Activated CD4-positive, alpha-beta memory T cell treated with anti-CD3 and anti-CD28 coated beads for 36 hours (primary cell): Measurements from ENCODE around the gene ZNF74. TPM values are rescaled to one million over a fixed set of nuclear protein-coding genes. Genes with fewer than 3 reads are reported as not detected.

Source experiments
- CTCF ChIA-PET: fragments of 350-600 bp; sonication (Branson Sonifier 250); formaldehyde crosslinking; loops from one replicate; lab custom pipeline; 2021; ENCODE audit warnings: antibody characterized with exemption, inconsistent platforms; lab: Charles Lee
- POLR2A ChIA-PET: fragments of 350-600 bp; sonication (Branson Sonifier 250); formaldehyde crosslinking; loops from one replicate; lab custom pipeline; 2021; ENCODE audit warnings: antibody characterized with exemption; lab: Charles Lee
- DNase-seq: peaks from one replicate; pipeline ENCODE4 v3.0.0-alpha.2; 2020
- H3K27ac Mint-ChIP-seq: one replicate; pipeline ENCODE4 v1.8.0; 2021; ENCODE audit warnings: mixed read lengths
- H3K27me3 Mint-ChIP-seq: one replicate; pipeline ENCODE4 v1.8.0; 2021; ENCODE audit warnings: mixed read lengths
- H3K36me3 Mint-ChIP-seq: one replicate; pipeline ENCODE4 v1.8.0; 2021; ENCODE audit warnings: mixed read lengths
- H3K4me1 Mint-ChIP-seq: one replicate; pipeline ENCODE4 v1.8.0; 2021; ENCODE audit warnings: low read depth, mixed read lengths
- H3K4me3 Mint-ChIP-seq: one replicate; pipeline ENCODE4 v1.8.0; 2021; ENCODE audit warnings: mild to moderate bottlenecking, mixed read lengths
- H3K9me3 Mint-ChIP-seq: one replicate; pipeline ENCODE4 v1.8.0; 2021; ENCODE audit warnings: mixed read lengths
- intact Hi-C: fragments of 100-400 bp; cut with micrococcal nuclease; formaldehyde crosslinking; loops from one replicate; pipeline ENCODE4 v1.15.1; 2023
- total RNA-seq, 2 experiments: library from RNA; stranded (reverse); gene quantifications; one replicate each; pipeline ENCODE4 v1.2.3, GENCODE V29; 2021

Gene ZNF74
- total RNA-seq, 2 experiments from 2014 or later, result 6.8 to 9.0 TPM

DNA sequence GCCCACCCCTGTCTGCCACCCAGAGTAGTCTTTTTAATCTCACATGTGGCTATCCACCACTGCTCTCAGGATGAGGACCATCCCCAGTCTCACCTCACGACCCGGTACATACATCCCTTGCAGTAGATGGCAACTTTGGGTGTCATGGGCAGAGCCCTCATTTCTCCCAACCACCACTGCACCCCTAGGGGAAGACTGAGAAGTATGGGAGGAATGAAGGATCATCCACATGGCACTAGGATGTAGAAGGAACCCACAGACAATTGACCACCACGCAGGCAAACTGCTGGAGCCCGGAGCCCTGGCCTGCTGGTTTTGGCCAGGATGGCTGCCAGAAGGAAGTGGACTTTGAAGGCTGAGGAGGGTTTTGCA is 45.6 kb downstream of the ZNF74 start:
- ChIA-PET CTCF (interaction anchor here (0.9 kb wide), 1 partner anchor 21 kb away, joined by 3 read pairs; no protein-coding TSS in a partner anchor), POLR2A (no interaction called here)
- H3K27me3 Mint-ChIP-seq, result peaks cover 31% of the 10 kb centered on the region
- H3K4me3 Mint-ChIP-seq, result no peak overlapping the region
- intact Hi-C loops, result no loop called here
- H3K27ac Mint-ChIP-seq, result no peak overlapping the region
- peaks cover 14% of the 10 kb centered on the region for H3K4me1 Mint-ChIP-seq
- no peaks in the 10 kb centered on the region for H3K9me3 Mint-ChIP-seq
- H3K36me3 Mint-ChIP-seq, result peaks cover 4% of the 10 kb centered on the region
- DNase-seq, result no peak

DNA sequence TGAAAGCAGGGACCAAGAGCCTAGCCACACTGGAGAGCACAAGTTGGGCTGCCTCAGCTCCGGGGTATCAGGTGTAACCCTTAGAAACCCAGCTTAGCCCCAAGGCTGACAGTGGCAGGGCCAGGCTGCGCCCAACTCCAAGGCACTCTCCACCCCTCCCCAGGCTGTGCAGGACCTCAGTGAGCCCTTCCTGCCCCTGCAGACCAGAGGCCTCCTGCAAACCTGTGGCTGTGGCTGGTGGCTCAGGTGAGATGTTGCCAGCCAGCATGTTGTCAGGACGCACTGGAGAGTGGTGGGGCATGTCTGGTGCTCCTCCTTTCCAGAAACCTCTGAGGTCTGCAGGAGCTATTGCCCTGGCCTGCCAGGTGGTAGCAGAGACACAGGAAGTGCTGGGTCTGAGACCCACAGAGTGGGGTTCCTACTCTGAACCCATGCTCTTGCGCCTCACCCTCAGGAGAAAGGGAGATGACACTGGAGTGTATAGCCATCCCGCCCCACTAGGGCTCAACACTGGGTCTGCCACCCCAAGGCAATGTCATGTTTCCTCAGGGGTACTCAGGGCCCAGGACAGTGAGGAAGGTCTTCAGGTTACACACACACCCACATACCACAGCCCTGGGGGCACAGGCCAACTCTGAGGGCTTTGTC is 46.1 kb downstream of the ZNF74 start:
- intact Hi-C loops, result no loop called here
- Mint-ChIP-seq H3K4me1 (peaks cover 14% of the 10 kb centered on the region), H3K36me3 (peaks cover 4% of the 10 kb centered on the region), H3K9me3 (no peaks in the 10 kb centered on the region), H3K27ac (no peak overlapping the region), H3K27me3 (peaks cover 26% of the 10 kb centered on the region), H3K4me3 (no peak overlapping the region)
- ChIA-PET POLR2A (no interaction called here), CTCF (interaction anchor here (2.2 kb wide), 1 partner anchor 16 kb away, joined by 16 read pairs; no protein-coding TSS in a partner anchor)
- no peak for DNase-seq

DNA sequence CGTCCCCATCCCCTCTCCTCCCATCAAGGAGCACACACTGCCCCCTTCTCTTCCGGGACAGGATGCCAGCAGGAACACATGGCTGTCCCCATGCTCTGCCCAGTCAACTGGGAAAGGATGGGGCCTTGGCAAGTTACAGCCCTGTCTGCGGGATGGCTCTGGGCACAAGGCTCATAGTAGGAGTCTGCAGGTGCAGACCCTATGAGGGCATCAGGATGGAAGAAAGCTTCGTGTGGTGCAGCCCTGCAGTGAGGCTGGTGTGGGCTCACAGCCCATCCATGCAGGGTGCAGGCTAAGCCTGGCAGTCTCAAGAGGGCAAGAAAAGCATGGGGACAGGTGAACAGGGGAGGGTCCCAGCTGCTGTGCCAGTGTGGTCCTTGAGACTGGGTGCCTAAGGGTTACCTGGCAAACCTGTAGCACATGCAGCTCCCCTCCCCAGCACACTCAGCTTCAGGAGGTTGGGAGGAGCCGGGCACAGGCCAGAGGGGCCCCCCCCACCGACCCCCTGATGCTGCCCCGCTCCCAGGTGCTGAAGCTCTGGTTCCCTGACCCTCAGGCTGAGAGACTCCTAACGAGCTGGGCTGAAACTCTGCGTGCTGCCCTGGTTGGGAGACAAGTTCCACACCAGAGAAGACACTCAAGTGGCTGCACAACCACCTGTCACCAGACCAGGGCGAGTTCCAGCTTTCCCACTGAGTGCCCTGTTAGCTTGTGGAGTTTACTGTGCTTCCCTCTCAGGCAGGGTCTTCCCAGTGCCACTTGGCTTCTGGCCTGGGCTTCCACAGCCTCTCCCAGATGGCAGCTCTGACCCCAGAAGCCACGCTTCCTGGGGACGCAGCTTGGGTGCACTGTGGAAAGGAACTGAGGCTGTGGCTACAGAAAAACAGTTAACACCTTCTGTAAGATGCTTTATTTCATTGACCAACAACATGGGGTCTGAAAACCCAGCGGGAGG is 47.0 kb downstream of the ZNF74 start:
- ChIA-PET CTCF (interaction anchor here (2.2 kb wide), 1 partner anchor 15 kb away, joined by 16 read pairs; no protein-coding TSS in a partner anchor), POLR2A (no interaction called here)
- intact Hi-C loops, result no loop called here
- Mint-ChIP-seq H3K27me3 (peaks cover 18% of the 10 kb centered on the region), H3K36me3 (peaks cover 4% of the 10 kb centered on the region), H3K9me3 (no peaks in the 10 kb centered on the region), H3K4me1 (peaks cover 11% of the 10 kb centered on the region), H3K4me3 (no peak overlapping the region), H3K27ac (no peak overlapping the region)
- no peak for DNase-seq

DNA sequence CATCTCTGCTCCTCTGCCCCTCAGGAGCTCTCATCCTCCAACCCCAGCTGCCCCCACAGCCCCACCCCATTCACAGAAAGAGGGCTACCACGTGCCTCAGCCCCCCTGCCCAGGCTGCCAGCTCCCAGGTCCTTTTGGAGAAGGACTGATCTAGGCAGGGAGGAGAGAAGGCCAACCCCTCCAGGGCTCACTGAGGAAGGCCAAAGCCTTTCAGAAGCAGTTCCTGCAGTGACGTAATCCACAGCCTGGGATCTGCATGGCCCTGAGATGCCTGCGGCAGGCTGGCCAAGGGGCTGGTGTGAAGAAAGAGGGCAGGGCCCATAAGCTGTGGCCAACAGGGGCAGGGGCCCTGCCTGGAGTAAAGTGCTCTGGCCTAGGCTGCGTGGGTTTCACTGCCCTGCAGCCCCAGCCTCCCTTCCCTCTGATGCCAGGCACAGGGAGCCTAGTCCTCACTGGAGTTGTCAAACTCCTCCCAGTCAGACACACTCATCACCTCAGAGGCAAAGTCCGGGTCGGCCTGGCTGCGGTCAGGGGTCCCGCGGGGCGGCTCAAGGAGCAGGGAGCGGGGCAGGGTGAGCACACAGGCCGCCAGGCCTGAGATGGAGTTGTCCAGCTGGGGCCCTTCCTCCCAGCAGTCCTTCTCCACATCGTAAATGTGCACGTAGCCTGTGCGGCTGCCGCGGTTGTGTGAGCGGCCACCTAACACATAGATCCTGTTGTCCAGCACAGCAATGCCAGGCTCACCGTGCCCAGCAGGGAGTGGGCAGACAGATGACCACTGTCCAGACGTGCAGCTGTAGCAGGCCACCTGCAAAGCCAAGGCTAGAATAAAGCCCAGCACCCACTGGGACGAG is 47.9 kb downstream of the ZNF74 start:
- peaks cover 6% of the 10 kb centered on the region for H3K4me1 Mint-ChIP-seq
- H3K27me3 Mint-ChIP-seq, result peaks cover 13% of the 10 kb centered on the region
- no peaks in the 10 kb centered on the region for H3K9me3 Mint-ChIP-seq
- no peak overlapping the region for H3K4me3 Mint-ChIP-seq
- peaks cover 4% of the 10 kb centered on the region for H3K36me3 Mint-ChIP-seq
- ChIA-PET CTCF (interaction anchor here (2.2 kb wide), 1 partner anchor 15 kb away, joined by 16 read pairs; no protein-coding TSS in a partner anchor), POLR2A (no interaction called here)
- H3K27ac Mint-ChIP-seq, result no peak overlapping the region
- no peak for DNase-seq
- intact Hi-C loops, result no loop called here

DNA sequence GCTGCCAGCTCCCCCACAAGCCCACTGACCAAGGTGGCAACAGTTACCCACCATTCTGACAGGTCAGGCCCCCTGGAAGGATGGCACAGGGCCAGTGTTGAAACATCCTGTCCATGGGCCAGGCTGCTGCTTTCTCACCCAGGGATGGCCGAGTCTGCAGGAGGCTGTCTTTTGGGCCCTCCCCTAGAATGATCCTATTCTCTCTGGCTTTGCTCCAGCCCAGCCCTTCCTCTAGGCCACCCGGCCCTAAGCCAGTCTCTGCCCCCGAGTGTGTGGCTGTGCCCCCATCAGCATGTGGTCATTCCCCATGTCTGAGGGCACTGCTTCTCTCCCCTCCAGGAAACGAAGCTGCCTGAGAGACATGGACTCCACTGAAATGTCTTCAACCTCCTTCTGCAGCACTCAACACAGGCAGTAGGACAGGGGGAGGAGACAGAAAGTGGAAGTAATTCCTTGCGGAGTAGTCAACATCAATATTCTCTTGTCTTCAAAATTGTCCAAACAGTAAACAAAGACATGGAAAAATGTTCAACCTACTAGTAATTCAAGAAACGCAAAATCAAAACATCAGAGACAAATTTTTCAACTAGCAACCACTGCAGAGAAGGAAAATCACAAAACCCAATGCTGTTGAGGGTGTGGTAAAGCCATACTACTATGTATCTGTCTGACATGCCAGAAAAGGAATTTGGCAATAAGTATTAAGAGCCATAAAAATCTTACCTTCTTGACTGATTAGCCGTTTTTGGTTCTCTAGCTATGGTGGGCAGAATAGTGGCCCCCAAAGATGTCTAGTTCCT is 48.7 kb downstream of the ZNF74 start:
- Mint-ChIP-seq H3K9me3 (no peaks in the 10 kb centered on the region), H3K4me1 (peaks cover 2% of the 10 kb centered on the region), H3K27me3 (peaks cover 7% of the 10 kb centered on the region), H3K36me3 (peaks cover 4% of the 10 kb centered on the region), H3K4me3 (no peak overlapping the region), H3K27ac (no peak overlapping the region)
- ChIA-PET POLR2A (no interaction called here), CTCF (interaction anchor here (1.1 to 2.2 kb wide), 2 partner anchors 14 to 24 kb away, joined by 4 to 16 read pairs; no protein-coding TSS in a partner anchor)
- no peak for DNase-seq
- intact Hi-C loops, result no loop called here

DNA sequence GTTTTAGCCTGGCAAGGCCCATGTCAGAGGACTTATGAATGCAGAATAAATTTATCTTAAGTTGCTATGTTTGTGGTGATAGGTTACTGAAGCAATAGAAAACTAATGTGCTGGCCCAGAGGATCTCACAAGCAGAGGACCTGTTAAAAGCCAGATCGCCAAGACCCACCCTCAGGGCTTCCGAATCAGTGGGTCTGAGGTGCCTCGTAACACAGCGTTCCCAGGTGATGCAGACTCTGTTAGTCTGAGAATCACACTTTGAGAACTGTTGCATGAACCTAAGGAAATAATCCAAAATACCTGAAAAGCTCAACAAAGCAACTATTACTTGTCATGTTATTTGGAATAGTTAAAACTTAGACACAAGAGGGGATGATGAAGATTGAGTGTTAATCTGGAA is 50.4 kb downstream of the ZNF74 start:
- Mint-ChIP-seq H3K4me1 (peaks cover 5% of the 10 kb centered on the region), H3K27ac (no peak overlapping the region), H3K27me3 (no peaks in the 10 kb centered on the region), H3K9me3 (no peaks in the 10 kb centered on the region), H3K36me3 (peaks cover 4% of the 10 kb centered on the region), H3K4me3 (no peak overlapping the region)
- CTCF ChIA-PET, result interaction anchor here (1.1 to 2.1 kb wide), 3 partner anchors 10 to 26 kb away, joined by 4 to 7 read pairs (median 5); no protein-coding TSS in a partner anchor
- DNase-seq, result no peak
- intact Hi-C loops, result no loop called here
- POLR2A ChIA-PET, result no interaction called here

DNA sequence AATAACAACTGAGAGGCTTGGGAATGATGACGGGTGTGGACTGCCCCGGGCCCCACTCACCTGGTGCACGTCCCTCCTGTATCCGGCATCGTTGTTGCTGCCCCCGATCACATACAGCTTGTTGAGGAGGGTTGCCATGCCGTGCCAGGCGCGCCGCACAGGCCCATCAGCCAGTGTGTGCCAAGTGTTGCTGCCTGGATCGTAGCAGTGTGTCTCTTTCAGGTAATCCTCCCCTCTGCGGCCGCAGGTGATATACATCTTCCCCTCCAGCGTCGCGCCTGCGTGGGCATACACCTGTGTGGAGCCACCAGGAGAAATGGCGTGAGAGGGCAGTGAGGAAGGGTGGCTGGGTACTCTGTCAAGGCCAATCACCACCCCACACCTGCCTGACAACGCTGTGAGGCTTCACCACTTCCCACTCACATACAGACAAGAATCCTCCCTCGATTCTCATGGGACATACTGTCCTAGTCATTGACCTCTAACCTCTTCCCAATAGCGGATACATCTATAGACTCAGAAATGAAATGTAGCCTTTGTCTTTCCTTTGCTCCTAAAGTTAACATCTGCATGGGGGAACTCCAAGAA is 52.5 kb downstream of the ZNF74 start:
- DNase-seq, result no peak
- ChIA-PET CTCF (interaction anchor here (2.1 kb wide), 1 partner anchor 28 kb away, joined by 7 read pairs; no protein-coding TSS in a partner anchor), POLR2A (no interaction called here)
- Mint-ChIP-seq H3K4me3 (no peak overlapping the region), H3K4me1 (peaks cover 5% of the 10 kb centered on the region), H3K9me3 (no peaks in the 10 kb centered on the region), H3K36me3 (peaks cover 4% of the 10 kb centered on the region), H3K27me3 (no peaks in the 10 kb centered on the region), H3K27ac (no peak overlapping the region)
- intact Hi-C loops, result no loop called here

DNA sequence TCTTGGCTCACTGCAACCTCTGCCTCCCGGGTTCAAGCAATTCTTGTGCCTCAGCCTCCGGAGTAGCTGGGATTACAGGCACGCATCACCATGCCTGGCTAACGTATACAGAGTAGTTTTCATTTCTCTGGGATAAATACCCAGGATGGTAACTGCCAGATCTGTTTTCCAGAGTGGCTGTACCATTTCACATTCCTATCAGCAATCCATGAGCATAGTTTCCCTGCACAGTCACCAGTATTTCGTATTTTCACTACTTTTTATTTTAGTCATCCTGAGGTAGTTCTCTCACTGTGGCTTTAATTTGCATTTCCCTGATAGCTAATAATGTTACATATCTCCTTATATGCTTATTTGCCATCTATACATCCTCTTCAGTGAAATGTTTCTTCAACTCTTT is 54.7 kb downstream of the ZNF74 start:
- ChIA-PET CTCF (interaction anchor here (0.6 to 2.8 kb wide), 3 partner anchors 30 to 92 kb away, joined by 3 to 8 read pairs (median 5); no protein-coding TSS in a partner anchor), POLR2A (no interaction called here)
- Mint-ChIP-seq H3K36me3 (peaks cover 4% of the 10 kb centered on the region), H3K27ac (no peak overlapping the region), H3K27me3 (no peaks in the 10 kb centered on the region), H3K4me3 (no peak overlapping the region), H3K9me3 (no peaks in the 10 kb centered on the region), H3K4me1 (peaks cover 5% of the 10 kb centered on the region)
- intact Hi-C loops, result no loop called here
- DNase-seq, result no peak

DNA sequence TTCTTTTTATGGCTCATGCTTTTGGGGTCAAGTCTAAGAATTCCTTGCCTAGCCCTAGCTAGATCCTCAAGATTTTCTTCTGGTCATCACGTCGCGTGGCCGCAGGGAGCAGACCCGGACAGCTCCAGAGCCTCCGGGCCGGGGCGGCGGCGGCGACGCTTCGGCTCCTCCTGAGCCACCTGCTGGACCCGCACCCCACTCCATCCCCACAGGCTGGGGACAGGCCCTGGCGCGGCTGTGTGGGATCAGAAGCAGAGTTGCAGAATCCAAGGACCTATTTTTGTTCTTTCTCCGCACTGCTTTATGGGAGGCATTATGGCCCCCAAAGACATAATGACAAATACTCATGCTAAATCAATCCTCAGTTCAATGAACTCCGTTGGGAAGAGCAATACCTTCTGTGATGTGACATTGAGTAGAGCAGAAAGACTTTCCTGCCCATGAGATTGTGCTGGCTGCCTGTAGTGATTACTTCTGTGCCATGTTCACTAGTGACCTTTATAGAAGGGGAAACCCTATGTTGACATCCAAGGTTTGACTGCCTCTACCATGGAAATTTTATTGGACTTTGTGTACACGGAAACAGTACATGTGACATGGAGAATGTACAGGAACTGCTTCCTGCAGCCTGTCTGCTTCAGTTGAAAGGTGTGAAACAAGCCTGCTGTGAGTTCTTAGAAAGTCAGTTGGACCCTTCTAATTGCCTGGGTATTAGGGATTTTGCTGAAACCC is 56.0 kb downstream of the ZNF74 start:
- intact Hi-C loops, result no loop called here
- Mint-ChIP-seq H3K9me3 (no peaks in the 10 kb centered on the region), H3K27me3 (no peaks in the 10 kb centered on the region), H3K36me3 (peaks cover 6% of the 10 kb centered on the region), H3K4me3 (no peak overlapping the region), H3K27ac (no peak overlapping the region), H3K4me1 (peaks cover 5% of the 10 kb centered on the region)
- POLR2A ChIA-PET, result no interaction called here
- no peak for DNase-seq
- CTCF ChIA-PET, result interaction anchor here (2.8 kb wide), 1 partner anchor 32 kb away, joined by 8 read pairs; no protein-coding TSS in a partner anchor

DNA sequence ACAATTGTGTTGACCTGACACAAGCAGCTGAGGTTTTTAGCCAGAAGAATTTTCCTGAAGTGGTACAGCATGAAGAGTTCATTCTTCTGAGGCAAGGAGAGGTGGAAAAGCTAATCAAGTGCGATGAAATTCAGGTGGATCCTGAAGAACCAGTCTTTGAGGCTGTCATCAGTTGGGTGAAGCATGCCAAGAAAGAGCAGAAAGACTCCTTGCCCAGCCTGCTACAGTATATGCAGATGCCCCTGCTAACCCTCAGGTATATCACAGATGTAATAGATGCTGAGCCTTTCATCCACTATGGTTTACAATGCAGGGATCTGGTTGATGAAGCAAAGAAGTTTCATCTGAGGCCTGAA is 56.6 kb downstream of the ZNF74 start:
- intact Hi-C loops, result no loop called here
- Mint-ChIP-seq H3K4me1 (peaks cover 5% of the 10 kb centered on the region), H3K27ac (no peak overlapping the region), H3K4me3 (no peak overlapping the region), H3K36me3 (peaks cover 7% of the 10 kb centered on the region), H3K9me3 (no peaks in the 10 kb centered on the region), H3K27me3 (no peaks in the 10 kb centered on the region)
- DNase-seq, result no peak
- CTCF ChIA-PET, result interaction anchor here (2.8 kb wide), 1 partner anchor 32 kb away, joined by 8 read pairs; no protein-coding TSS in a partner anchor
- POLR2A ChIA-PET, result no interaction called here
